ENCODE measurements around the gene MTAP.

- TF ChIP-seq CTCF (IDR thresholded peaks at IDR 0.05) (no peak), POLR2A (IDR thresholded peaks at IDR 0.05) (no peak)
These were observed 14.7 kb downstream of the MTAP start for GRCh38 chr9:21817176-21817575.
